ENCODE data around the gene STIM1.

The STIM1 gene

GRCh38 chr11:4065086-4065485 lies 209.6 kb downstream of the STIM1 start:
- no peaks in the 10 kb centered on the region for H3K27me3 ChIP-seq
- H3K27ac ChIP-seq = peak overlapping the region; percentile 4 to 18
- no peak overlapping the region for H3K4me3 ChIP-seq
- H3K9me3 ChIP-seq = no peaks in the 10 kb centered on the region
- H3K4me1 ChIP-seq = peaks cover 0 to 62% (median 33%) of the 10 kb centered on the region in 4 donors
- DNase-seq = no peak
- peaks cover 4 to 14% (median 13%) of the 10 kb centered on the region in 3 donors for H3K36me3 ChIP-seq
- TF ChIP-seq CTCF (IDR thresholded peaks at IDR 0.05) = no peak
- intact Hi-C loops (cut with DNase I; ENCODE audit: low total_unique reads) = no loop called here

- DNase-seq = no peak
- TF ChIP-seq CTCF (IDR thresholded peaks at IDR 0.05) = no peak
- intact Hi-C loops (cut with DNase I; ENCODE audit: low total_unique reads) = no loop called here
- Histone ChIP-seq H3K27ac (peak overlapping the region in 1 of 2 donors; percentile 18), H3K4me1 (peaks cover 0 to 62% (median 33%) of the 10 kb centered on the region in 4 donors), H3K4me3 (no peak overlapping the region), H3K36me3 (peaks cover 0 to 12% (median 7%) of the 10 kb centered on the region in 3 donors), H3K27me3 (no peaks in the 10 kb centered on the region), H3K9me3 (no peaks in the 10 kb centered on the region)
These were observed 210.3 kb downstream of the STIM1 start for GRCh38 chr11:4065601-4066377.

DNA sequence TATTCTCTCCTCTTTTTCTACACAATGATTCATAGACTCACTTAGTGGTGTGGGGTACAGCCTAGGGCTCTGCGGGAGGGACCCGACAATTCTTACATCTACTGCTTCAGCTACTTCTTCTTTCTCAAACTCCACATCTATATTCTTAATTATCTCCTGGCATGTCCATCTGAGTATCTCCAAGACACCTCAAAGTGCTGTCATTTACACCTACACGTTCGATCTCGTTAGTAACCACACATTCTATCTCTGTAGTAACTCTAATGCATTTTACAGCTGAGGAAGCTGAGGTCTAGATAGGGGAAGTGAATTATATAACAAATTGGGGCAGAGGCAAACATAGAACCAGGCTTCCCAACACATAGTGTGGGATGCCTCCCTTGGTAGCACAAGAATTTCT lies 211.4 kb downstream of the STIM1 start:
- no peak overlapping the region for H3K27ac ChIP-seq
- intact Hi-C loops (cut with DNase I; ENCODE audit: low total_unique reads) = no loop called here
- peaks cover 0 to 61% (median 35%) of the 10 kb centered on the region in 4 donors for H3K4me1 ChIP-seq
- no peaks in the 10 kb centered on the region for H3K27me3 ChIP-seq
- H3K4me3 ChIP-seq = no peak overlapping the region
- DNase-seq = no peak
- no peak for TF ChIP-seq CTCF (IDR thresholded peaks at IDR 0.05)
- peaks cover 0 to 9% (median 0%) of the 10 kb centered on the region in 3 donors for H3K36me3 ChIP-seq
- no peaks in the 10 kb centered on the region for H3K9me3 ChIP-seq

DNA sequence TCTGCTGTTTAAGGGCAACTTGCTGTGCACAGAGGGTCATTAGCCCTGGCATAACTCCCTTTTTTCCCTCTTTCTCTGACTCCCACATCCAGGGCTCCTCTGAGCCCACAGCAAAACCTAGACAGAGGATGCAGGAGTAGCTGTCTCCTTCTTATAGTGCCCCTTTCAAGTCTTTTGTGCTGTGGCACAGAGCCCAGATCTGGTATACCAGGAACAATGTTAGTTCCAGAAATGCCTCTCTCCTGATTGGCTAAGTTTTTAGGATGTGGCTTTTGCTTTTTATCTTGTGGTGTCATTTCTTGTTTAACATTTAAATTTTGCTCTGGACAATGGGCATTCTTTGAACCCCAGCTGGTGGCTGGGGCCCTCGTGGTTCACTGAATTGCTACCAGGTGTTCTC lies 213.5 kb downstream of the STIM1 start:
- Histone ChIP-seq H3K36me3 (peaks cover 0 to 9% (median 4%) of the 10 kb centered on the region in 3 donors), H3K27me3 (no peaks in the 10 kb centered on the region), H3K4me3 (no peak overlapping the region), H3K9me3 (no peaks in the 10 kb centered on the region), H3K27ac (no peak overlapping the region), H3K4me1 (peaks cover 0 to 51% (median 34%) of the 10 kb centered on the region in 4 donors)
- intact Hi-C loops (cut with DNase I; ENCODE audit: low total_unique reads) = no loop called here
- DNase-seq = no peak
- no peak for TF ChIP-seq CTCF (IDR thresholded peaks at IDR 0.05)

- no peak for TF ChIP-seq CTCF (IDR thresholded peaks at IDR 0.05)
- Histone ChIP-seq H3K27me3 (no peaks in the 10 kb centered on the region), H3K4me3 (no peak overlapping the region), H3K36me3 (peaks cover 0 to 9% (median 9%) of the 10 kb centered on the region in 3 donors), H3K4me1 (peaks cover 0 to 28% (median 12%) of the 10 kb centered on the region in 4 donors), H3K9me3 (no peaks in the 10 kb centered on the region), H3K27ac (no peak overlapping the region)
- DNase-seq = no peak
- intact Hi-C loops (cut with DNase I; ENCODE audit: low total_unique reads) = no loop called here
These were observed 215.9 kb downstream of the STIM1 start for GRCh38 chr11:4071325-4071724.
